ES-I3 (cell line): ENCODE results near the gene IFT81.
"Not testable (repeated sequence)": the region's sequence is repeated elsewhere in the genome, so short reads cannot be mapped to it uniquely, and the experiment has no call there.

Experiments
- H3K36me3 ChIP-seq: 2 replicates; pipeline ENCODE4 v1.6.1; 2013; ENCODE audit warnings: mild to moderate bottlenecking, low read length, control low read depth, moderate library complexity; ENCODE audit not compliant: insufficient read depth
- H3K4me1 ChIP-seq: 2 replicates; pipeline ENCODE4 v1.6.1; 2013; ENCODE audit warnings: mild to moderate bottlenecking, control low read depth, low read length; ENCODE audit not compliant: insufficient read depth
- H3K9ac ChIP-seq: 2 replicates; pipeline ENCODE4 v1.6.1; 2013; ENCODE audit warnings: low read depth, mild to moderate bottlenecking, low read length, moderate library complexity
- H3K9me3 ChIP-seq: 2 replicates; pipeline ENCODE4 v1.6.1; 2013; ENCODE audit warnings: mild to moderate bottlenecking, low read length, moderate library complexity; ENCODE audit not compliant: control insufficient read depth, insufficient read depth

Gene IFT81

DNA sequence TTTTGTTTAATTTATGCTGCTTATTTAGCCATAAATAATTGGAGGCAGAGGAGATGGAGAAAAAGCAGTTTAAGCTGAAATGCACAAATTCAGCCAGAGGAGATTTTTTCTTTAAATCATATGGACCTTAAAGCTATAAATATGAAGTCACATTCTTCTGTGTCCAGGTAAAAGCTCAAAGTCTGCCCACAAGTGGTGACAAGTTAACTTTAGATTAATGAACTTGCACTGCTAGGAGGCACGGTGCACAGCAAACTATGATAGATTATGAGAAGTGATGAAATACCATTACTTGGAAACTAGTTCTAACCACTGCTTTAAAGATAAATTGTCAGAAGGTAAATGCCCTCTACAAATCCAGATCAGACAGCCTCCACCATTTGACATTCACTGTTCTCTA, 69.0 kb downstream of the IFT81 start:
- no peaks in the 10 kb centered on the region for H3K4me1 ChIP-seq
- no peak overlapping the region for H3K9ac ChIP-seq
- H3K9me3 ChIP-seq, result peaks cover 3% of the 10 kb centered on the region; the same call in 1 of the 2 replicates
- peaks cover 7% of the 10 kb centered on the region for H3K36me3 ChIP-seq

DNA sequence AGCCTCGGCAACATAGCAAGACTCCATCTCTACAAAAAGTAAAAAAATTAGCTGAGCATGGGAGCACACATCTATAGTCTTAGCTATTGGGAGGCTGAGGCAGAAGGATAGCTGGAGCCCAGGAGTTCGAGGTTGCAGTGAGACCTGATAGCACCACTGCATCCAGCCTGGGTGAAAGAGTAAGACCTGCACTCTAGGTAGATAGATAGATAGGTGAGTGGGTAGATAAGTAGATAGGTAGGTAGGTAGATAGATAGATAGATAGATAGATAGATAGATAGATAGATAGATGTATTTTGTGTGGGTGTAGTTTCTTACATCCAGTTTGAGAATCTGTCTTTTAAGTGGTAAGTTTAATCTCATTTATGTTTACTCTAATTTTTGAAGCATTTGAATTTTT, 72.8 kb downstream of the IFT81 start:
- no peak overlapping the region for H3K9ac ChIP-seq
- peaks cover 16% of the 10 kb centered on the region for H3K4me1 ChIP-seq
- peaks cover 7% of the 10 kb centered on the region for H3K36me3 ChIP-seq
- H3K9me3 ChIP-seq, result peaks cover 3% of the 10 kb centered on the region; the same call in 1 of the 2 replicates

DNA sequence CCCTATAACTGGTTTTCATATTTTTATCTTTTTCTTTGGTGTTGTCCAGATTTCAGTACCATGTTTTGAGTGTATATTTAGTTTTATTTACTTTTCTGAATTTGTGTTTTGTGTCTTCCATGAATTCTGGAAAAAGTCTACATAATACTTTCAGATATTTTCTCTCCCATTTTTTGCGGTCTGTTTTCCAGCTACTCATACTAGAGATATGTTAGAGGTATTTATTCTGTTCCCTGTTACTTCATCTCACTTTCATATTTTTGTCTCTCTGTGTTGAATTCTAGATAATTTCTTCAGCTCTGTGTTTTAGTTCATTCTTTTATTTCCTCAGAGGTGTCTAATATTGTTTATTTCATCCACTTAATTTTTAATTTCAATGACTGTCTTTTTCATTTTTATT, 74.2 kb downstream of the IFT81 start:
- H3K9ac ChIP-seq, result no peak overlapping the region
- peaks cover under 1% of the 10 kb centered on the region; the same call in 1 of the 2 replicates for H3K36me3 ChIP-seq

DNA sequence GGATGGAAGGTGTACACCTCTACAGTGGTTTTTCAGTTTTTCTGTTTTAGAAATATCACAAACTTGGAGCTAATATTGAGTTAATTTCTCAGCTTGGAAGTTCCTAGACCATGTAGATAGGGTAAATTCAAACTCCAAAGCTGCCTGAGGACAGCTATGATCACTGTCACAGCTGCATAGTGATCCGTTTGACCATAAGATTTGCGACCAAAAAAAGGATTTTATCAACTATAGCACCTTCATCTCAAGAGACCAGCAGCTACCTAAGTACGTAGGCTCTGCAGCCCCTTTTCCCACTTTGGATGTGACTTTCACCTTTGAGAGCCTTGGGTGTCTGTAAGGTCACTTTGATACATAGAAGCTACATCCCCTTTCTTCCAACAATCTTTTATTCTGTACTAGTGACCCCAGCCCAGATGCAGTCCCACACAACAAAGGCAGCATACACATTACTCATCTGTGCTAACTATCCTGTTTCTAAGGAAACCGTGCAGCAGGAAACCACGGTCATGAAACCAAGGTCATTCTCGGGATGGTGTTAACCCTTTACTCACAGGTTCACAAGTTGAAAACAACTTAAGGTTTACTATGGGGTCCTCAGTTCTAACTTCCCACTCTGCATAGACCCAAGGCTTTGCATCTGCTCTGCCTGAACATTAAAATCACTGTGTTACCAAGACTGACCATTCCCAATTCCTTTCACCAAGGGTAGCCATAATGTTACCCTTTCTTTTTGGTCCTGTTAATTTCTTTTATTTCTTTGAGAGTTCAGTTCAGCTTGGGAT, 75.4 kb downstream of the IFT81 start:
- Histone ChIP-seq H3K4me1 (peaks cover 16% of the 10 kb centered on the region), H3K36me3 (no peaks in the 10 kb centered on the region; the same call in 1 of the 2 replicates), H3K9me3 (no peaks in the 10 kb centered on the region), H3K9ac (no peak overlapping the region)

More for the DNA sequence above, 74.2 kb downstream of the IFT81 start:
- Histone ChIP-seq H3K9me3 (peaks cover 3% of the 10 kb centered on the region; the same call in 1 of the 2 replicates), H3K4me1 (peaks cover 16% of the 10 kb centered on the region)

DNA sequence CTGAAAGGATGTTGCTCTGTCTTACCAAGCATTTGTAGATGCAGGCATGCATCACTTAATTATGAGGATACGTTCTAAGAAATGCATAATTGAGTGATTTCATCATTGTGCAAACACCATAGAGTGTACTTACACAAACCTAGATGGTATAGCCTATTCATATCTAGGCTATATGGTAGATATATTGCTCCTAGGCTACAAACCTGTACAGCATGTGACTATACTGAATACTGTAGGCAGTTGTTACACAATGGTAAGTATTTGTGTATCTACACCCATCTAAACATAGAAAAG, 75.9 kb downstream of the IFT81 start:
- Histone ChIP-seq H3K9ac (no peak overlapping the region), H3K9me3 (no peaks in the 10 kb centered on the region), H3K36me3 (no peaks in the 10 kb centered on the region; the same call in 1 of the 2 replicates), H3K4me1 (peaks cover 16% of the 10 kb centered on the region)

DNA sequence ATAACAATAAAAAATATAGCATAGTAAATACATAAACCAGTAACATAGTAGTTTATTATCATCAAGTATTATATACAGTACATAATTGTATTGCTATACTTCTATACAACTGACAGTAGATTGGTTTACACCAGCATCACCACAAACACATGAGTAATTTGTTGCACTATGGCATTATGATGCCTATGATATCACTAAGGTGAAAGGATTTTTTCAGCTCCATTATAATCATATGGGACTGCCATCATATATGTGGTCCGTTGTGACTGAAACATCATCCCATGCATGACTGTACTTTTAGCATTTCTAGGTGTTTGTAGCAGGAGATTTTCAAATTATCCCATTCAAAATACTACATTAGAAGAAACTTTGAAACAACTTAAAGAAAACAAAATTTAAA, 77.8 kb downstream of the IFT81 start:
- Histone ChIP-seq H3K9me3 (no peaks in the 10 kb centered on the region), H3K36me3 (no peaks in the 10 kb centered on the region; the same call in 1 of the 2 replicates), H3K4me1 (peaks cover 16% of the 10 kb centered on the region), H3K9ac (no peak overlapping the region)

DNA sequence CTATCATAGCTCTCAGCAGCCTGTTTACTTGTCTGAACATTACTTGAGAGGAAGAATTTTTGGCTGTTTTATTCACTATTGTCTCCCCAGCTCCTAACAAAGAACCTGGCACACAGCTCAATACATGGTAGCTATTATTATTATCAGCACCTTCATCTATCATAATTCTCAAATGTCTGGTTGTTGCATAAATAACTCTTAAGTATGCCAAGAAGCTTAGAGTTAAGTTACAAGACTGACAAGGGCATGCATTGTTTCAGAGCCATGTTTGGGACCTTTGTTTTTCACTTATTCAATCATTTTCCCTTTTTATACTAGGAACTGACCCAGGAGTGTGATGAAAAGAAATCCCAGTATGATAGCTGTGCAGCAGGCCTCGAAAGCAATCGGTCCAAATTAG, 79.4 kb downstream of the IFT81 start:
- Histone ChIP-seq H3K9ac (no peak overlapping the region), H3K9me3 (no peaks in the 10 kb centered on the region), H3K36me3 (no peaks in the 10 kb centered on the region; the same call in 1 of the 2 replicates), H3K4me1 (peaks cover 16% of the 10 kb centered on the region)

DNA sequence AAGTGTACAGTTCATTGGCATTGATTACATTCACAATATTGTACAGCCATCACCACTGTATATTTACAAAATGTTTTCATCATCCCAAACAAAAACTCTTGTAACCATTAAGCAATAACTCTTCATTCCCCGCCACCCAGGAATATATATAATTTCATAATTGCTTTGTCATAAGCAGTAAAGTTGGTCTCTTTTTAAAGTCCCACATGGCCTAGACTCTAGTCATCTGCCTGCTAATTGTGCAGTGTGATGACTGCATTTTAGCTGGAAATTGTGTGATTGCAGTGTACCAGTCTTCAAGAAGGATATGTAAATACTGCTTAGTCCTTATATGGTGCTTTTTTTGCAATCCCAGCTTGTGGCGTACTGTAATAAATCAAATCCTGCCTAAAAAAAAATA, 81.8 kb downstream of the IFT81 start:
- Histone ChIP-seq H3K9ac (no peak overlapping the region), H3K9me3 (no peaks in the 10 kb centered on the region), H3K36me3 (no peaks in the 10 kb centered on the region; the same call in 1 of the 2 replicates), H3K4me1 (no peaks in the 10 kb centered on the region)

DNA sequence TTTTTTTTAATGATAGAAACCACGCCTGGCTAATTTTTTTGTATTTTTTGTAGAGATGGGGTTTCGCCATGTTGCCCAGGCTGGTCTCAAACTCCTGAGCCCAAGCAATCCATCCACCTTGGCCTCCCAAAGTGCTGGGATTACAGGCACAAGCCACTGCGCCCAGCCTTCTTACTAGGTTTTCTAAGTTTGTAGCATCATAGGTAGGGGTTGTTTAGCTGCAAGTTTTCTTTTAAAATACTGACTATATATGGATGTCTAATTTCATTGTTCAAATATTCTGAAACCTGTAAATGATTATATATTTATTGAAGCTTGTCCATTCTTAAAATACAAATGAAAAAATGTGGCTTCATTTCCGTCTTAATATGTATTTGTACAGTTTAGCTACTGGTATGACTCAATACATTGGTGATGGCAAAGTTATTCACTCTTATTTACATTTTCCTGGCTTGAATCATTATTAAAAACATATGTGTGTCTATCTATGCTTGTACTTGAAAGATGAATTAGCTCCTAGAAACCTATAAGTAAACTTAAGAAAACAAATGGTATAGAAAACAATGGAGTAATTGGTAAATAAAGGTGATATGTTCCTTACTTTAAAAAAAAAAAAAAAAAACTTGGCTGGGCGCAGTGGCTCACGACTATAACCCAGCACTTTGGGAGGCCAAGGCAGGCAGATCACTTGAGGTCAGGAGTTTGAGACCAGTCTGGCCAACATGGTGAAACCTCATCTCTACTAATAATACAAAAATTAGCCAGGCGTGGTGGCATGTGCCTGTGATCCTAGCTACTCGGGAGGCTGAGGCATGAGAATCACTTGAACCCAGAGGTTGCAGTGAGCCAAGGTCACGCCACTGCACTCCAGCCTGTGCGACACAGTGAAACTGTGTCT, 87.7 kb downstream of the IFT81 start:
- H3K9me3 ChIP-seq, H3K9ac ChIP-seq, H3K36me3 ChIP-seq, H3K4me1 ChIP-seq: not testable (repeated sequence)

DNA sequence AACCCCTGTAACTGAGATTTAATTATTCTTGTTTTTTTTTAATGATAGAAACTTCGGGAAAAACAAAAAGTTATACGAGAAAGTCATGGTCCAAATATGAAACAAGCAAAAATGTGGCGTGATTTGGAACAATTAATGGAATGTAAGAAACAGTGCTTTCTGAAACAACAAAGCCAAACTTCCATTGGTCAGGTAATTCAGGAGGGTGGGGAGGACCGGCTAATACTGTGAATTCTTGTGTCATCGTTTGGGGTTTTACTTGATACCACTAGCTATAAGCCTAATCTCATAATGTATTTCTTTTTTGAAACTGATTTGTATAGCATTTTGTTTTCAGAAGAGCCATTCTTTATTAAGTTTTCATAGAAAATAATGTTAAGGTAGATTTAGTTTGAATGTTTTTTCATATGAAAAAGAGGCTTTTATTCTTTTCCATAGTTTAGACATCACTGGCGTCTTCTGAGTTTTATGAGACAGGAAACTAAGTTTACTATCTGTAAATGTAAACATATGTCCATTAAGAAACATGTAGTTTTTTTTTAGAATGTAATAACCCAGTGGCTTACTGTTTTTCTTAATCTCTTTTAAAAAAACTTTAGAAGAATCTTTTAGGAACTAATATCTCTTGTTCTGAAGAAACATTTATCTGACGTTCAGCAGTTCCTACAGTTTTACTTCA, 94.0 kb downstream of the IFT81 start:
- H3K9ac ChIP-seq, result no peak overlapping the region
- H3K4me1 ChIP-seq, result no peaks in the 10 kb centered on the region
- no peaks in the 10 kb centered on the region for H3K9me3 ChIP-seq
- no peaks in the 10 kb centered on the region for H3K36me3 ChIP-seq

DNA sequence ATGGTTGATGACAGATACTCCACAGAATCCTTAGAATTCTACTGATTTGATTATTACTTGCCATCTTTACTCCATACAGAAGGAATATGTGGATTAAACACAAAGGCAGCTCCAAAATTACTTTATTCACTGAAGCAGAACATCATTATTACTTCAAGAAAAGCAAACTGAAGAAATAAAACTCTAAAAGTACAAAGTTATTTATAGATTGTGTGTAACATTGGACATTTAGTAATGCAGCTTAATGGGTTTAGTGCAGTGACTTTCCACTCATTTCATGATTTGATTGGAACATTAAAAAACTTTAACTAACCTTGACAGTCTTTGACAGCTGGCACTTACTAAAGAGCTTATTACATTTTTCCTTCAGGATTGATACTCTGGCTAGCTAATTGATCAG, 97.9 kb downstream of the IFT81 start:
- Histone ChIP-seq H3K9me3 (no peaks in the 10 kb centered on the region), H3K4me1 (no peaks in the 10 kb centered on the region), H3K9ac (no peak overlapping the region), H3K36me3 (no peaks in the 10 kb centered on the region)

DNA sequence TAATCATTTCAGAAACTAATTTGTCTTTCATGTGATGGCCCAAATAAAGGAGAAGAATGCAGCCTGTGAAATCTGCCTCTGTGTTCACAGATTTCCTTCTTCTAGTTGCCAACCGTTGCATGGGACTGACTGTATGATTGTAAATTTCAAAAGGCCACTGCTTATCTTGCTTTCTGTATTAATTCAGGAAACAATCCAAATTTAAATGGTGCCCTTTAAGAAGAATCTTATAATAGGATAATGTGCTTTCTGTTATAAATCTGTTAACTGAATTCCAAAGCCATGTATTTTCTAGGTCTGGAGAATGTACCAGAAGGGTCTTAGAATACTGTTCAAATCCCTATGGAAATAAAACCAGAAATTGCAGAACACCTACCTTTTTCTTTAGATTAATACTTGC, 98.3 kb downstream of the IFT81 start:
- H3K9me3 ChIP-seq, result no peaks in the 10 kb centered on the region
- no peak overlapping the region for H3K9ac ChIP-seq
- no peaks in the 10 kb centered on the region for H3K4me1 ChIP-seq
- H3K36me3 ChIP-seq, result no peaks in the 10 kb centered on the region

DNA sequence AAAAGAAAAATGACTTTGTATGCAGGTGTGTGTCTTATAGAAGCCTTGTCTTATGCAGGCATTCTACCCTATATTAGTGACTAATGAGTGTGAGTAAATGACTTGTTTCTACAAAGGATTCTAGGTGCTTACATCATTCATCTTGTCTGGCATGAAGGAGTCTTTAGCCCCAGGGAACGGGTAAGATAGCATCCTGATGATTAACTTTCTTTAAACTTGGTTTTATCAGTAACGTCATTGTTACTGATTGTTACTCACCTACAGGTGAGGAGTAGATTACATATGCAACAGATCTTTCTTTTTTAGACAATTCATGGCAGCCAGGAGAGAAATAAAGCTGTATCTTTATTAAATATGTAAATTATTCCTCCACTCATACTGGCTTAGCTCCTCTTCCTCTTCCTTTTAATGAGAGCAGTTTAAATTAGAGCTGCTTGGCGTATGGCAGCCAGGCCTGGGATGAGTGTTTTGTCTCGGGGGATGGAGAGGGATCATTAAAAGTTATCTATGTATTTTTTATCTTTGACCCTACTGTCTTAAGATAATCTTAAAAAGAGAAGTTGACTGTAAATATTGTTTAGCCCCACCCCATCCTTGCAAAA, 99.7 kb downstream of the IFT81 start:
- Histone ChIP-seq H3K4me1 (no peaks in the 10 kb centered on the region), H3K9me3 (no peaks in the 10 kb centered on the region), H3K9ac (no peak overlapping the region), H3K36me3 (no peaks in the 10 kb centered on the region)
